GM19043 (cell line): ENCODE results near the gene ROBO1.
"Not testable (repeated sequence)": the region's sequence is repeated elsewhere in the genome, so short reads cannot be mapped to it uniquely, and the experiment has no call there.

Experiments
- ATAC-seq: cut with Tn5 transposase; IDR thresholded peaks from one replicate; pipeline ENCODE4 v1.9.1; 2021; ENCODE audit warnings: low read depth; ENCODE audit not compliant: unreplicated experiment

Gene ROBO1

DNA sequence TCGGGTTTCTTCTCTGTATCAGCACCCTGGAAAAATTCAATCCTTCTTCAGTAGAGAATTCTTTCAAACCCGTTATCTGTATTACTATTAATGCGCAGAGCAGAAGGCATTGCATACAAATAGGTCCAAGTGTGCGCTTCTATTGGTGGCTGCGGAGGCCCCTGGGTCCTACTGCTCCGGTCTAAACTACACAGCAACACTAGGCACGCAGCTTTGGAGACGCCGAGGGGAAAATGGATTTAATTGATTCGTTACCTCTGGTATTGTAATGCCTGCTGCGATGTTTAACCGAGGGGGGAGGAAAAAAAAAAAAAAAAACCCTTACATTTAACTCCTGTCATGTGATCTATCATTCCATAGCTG, at the start of gene ROBO1:
TSS of gene ROBO1 (minus strand) at position 94 of the 363 bp plus-strand sequence.
- ATAC-seq = no peak

DNA sequence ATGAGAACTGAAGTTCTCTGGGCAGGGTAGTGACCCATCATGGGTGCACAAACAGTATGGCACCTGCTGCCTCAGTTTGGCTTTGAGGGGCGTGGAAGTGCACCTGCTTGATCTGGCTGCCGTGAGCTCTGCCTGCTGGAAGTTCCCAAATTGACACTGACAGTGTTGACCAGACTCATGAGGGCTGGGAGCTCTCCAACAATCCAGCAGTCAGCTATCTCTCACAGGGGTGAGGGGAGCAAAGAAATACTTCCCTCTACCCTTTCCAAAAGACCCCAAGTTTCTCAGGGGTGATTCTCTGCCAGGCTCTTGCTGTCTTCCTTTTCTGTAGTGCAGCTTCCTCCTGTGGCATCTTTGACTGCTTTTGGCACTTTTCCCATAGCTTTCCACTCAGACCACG, 49.4 kb upstream of the ROBO1 start:
- ATAC-seq = no peak

DNA sequence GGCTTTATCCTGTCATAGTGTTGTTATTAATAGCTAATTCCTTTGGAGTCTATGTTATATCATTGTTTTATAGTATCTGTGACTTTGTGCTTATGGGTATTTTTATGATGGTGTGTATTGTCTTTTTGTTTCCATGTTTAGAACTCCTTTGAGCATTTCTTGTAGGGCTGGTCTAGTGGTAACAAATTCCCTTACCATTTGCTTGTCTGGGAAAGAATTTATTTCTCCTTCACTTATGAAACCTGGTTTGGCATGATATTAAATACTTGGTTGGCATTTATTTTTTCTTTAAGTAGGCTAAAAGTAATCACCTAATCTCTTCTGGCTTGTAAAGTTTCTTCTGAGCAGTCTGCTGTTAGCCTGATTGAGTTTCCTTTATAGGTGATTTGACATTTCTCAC, 47.7 kb upstream of the ROBO1 start:
- no peak for ATAC-seq

DNA sequence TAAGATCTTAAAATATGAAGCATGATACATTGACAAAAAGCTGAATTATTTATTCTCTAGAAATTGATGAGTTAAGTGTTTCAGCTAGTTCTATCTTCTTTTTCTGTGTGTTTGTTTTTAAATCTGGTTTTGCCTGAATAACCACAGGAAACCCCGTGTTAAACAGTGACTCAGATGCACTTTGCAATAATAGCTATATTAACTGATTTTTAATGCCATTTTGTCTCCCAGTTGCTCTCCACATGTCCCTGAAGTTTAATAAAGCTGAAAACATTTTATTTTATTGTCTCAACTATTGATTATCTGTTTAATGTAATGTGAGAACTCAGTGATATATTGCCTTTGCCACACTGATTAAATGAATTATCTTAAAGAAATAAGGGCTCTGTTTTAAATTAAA, 42.8 kb upstream of the ROBO1 start:
- ATAC-seq = no peak

- ATAC-seq = no peak
These were observed 42.3 kb upstream of the ROBO1 start for GRCh38 chr3:79810092-79810491.

GRCh38 chr3:79809106-79809505, 41.3 kb upstream of the ROBO1 start:
- ATAC-seq = no peak

DNA sequence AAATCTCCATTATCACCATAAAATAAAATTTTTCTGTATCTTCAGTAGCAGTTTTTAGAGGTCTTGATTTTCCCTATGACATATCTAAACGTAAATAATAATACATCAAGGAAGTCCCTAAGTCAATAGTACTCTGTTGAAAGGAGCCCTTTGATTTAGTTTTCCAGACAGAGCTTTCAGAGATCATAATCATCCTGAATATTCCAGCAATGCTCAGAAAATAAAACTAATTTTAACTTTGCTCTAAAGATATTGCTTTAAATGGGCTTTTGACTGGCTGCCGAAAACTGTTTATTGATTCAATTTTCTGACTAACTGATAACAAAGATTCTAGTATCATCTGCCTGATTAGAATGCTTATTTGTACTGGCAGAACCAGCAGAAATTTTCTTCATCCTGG, 40.7 kb upstream of the ROBO1 start:
- ATAC-seq = no peak

DNA sequence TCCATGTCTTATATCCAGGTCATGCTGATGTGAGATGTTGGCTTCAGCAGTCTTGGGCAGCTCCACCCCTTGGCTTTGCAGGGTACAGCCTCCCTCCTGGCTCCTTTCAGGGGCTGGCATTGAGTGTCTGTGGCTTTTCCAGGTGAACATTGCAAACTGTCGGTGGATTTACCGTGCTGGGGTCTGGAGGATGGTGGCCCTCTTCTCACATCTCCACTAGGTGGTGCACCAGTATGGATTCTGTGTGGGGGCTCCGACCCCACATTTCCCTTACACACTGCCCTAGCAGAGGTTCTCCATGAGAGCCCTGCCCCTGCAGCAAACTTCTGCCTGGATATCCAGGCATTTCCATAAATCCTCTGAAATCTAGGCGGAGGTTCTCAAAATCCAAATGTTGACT, 22.4 kb upstream of the ROBO1 start:
- not testable (repeated sequence) for ATAC-seq

- ATAC-seq = no peak
These were observed 5.5 kb upstream of the ROBO1 start for GRCh38 chr3:79773291-79773690.

- no peak for ATAC-seq
These were observed 1.4 kb upstream of the ROBO1 start for GRCh38 chr3:79769229-79769628.

GRCh38 chr3:79767194-79767904, 449 bp downstream of the ROBO1 start:
- no peak for ATAC-seq

- ATAC-seq = no peak
These were observed 1.2 kb downstream of the ROBO1 start for GRCh38 chr3:79766496-79767193.

DNA sequence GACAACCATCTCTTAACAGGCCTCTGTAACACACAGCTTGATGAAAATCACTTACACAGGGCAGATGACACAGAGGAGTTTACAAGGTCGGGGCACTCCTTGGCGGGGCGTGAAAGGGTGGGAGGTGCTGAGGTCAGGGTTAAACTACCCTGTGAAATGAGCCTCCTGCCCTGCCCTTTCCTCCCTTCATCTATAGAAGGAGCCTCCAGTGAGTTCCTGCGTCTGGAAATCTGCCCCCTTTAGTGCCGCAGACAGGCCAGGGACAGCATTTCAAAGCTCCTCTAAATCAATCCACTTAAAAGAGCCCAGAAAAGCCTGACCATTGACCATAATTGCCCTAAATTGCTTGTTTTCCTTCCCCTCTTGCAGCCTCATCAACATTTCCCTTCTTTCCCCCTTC, 1.9 kb downstream of the ROBO1 start:
- no peak for ATAC-seq

- no peak for ATAC-seq
These were observed 6.4 kb downstream of the ROBO1 start for GRCh38 chr3:79761441-79761840.

- no peak for ATAC-seq
These were observed 16.1 kb downstream of the ROBO1 start for GRCh38 chr3:79751703-79752102.

- ATAC-seq = no peak
These were observed 30.3 kb downstream of the ROBO1 start for GRCh38 chr3:79737530-79737929.

GRCh38 chr3:79729096-79729495, 38.7 kb downstream of the ROBO1 start:
- no peak for ATAC-seq

GRCh38 chr3:79726786-79727185, 41.0 kb downstream of the ROBO1 start:
- no peak for ATAC-seq

DNA sequence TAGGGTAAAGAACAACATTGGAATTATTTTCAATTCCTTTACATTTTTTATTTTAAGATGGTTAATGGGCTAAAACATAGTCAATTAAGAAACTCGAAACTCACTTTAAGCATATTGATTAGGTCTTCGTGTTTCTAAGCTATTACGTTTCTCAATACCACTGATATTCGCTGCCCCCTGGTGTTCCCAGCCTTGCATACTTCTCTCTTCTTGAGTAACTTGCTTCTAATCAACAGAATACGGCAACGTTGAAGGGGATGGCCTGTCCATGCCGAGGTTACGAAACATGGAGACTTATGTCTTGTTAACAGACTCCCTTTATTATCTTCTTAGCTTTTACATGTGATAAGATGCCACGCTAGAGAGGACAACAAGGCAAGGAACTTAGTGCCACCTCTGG, 43.6 kb downstream of the ROBO1 start:
- ATAC-seq = no peak

DNA sequence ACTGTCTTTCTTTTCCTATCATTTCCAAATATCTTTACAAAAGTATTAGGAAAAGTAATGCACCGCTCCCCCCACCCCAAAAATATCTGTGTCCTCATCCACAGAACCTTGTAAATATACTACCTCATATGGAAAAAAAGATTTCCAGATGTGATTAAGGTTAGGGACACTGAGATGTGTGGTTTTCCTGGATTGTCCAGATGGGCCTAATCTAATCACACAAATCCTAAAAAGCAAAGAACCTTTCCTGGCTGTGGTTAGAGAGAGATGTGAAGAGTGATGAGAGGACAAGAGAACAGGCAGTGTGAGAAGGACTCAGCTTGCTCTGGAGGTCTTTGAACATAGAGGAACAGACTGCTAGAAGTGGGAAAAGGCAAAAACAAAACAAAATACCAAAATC, 77.7 kb downstream of the ROBO1 start:
- no peak for ATAC-seq

GRCh38 chr3:79685108-79685507, 82.7 kb downstream of the ROBO1 start:
- no peak for ATAC-seq

DNA sequence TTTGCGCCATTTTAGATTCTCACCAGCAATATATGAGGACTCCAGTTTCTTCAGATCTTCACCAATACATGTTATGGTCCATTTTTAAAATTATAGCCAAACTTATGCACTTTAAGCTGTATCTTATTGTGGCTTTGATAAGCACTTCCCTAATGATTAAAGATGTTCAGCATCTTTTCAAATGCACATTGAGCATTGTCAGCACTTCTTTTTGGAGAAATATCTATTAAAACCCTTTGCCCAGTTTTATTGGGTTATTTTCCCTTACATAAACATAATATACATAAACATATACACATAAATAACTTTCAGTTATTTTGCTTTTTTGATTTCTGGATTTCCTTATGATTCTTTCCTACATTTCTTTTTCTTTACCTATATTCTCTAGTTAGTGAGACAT, 83.8 kb downstream of the ROBO1 start:
- ATAC-seq = no peak
